Bladder microvascular endothelial cell (primary cell): ENCODE results near the gene SLC19A3. TPM values are rescaled to one million over a fixed set of nuclear protein-coding genes. Genes with fewer than 3 reads are reported as not detected.

Source experiments
- total RNA-seq: library from RNA; depleted of rRNA; stranded (reverse); fragments of >200 nt; gene quantifications from 2 replicates; pipeline ENCODE4 v1.2.3, GENCODE V29; 2014

SLC19A3 gene
- not detected in 2 replicates for total RNA-seq

GRCh38 chr2:227717687-227718567, at the start of gene SLC19A3:
SLC19A3 (minus strand) TSS chr2:227718028; CDS start chr2:227702318, 15,710 bp downstream.

GRCh38 chr2:227745594-227745993, 27.8 kb upstream of the SLC19A3 start, which contains the start of gene SCYGR8:
SCYGR8 (plus strand) TSS chr2:227745894; CDS start chr2:227745894, 0 bp downstream.

GRCh38 chr2:227728035-227728434, 10.2 kb upstream of the SLC19A3 start, which contains the start of gene SCYGR7:
SCYGR7 (plus strand) TSS chr2:227728335; CDS start chr2:227728335, 0 bp downstream.

GRCh38 chr2:227724394-227725039, 6.7 kb upstream of the SLC19A3 start, which contains the start of gene SCYGR6:
SCYGR6 (minus strand) TSS chr2:227724757; CDS start chr2:227724757, 0 bp downstream.

GRCh38 chr2:227666631-227667170, 51.1 kb downstream of the SLC19A3 start, which contains the start of gene SCYGR5:
SCYGR5 (plus strand) TSS chr2:227666804; CDS start chr2:227666804, 0 bp downstream.

Other genes with a start within 250 kb of the SLC19A3 start
- 18.6 and 59.1 TPM in 2 replicates for gene AGFG1, start 245.9 kb downstream of the SLC19A3 start, total RNA-seq
- not detected in 2 replicates for gene SCYGR2, start 119.1 kb downstream of the SLC19A3 start, total RNA-seq
- gene SCYGR3, start 103.2 kb downstream of the SLC19A3 start, total RNA-seq = not detected in 2 replicates
- not detected in 2 replicates for gene SCYGR4, start 100.5 kb downstream of the SLC19A3 start, total RNA-seq
- gene SCYGR5, start 51.2 kb downstream of the SLC19A3 start, total RNA-seq = not detected in 2 replicates
- gene SCYGR6, start 6.7 kb upstream of the SLC19A3 start, total RNA-seq = not detected in 2 replicates
- gene SCYGR7, start 10.3 kb upstream of the SLC19A3 start, total RNA-seq = not detected in 2 replicates
- not detected in 2 replicates for gene SCYGR8, start 27.9 kb upstream of the SLC19A3 start, total RNA-seq
- 0.49 and 5.5 TPM in 2 replicates for gene CCL20, start 95.8 kb upstream of the SLC19A3 start, total RNA-seq
- gene DAW1, start 153.6 kb upstream of the SLC19A3 start, total RNA-seq = under 0.01 TPM in 1 of 2 replicates, not detected in the other